ENCODE results near the gene ZNF684. TPM values are rescaled to one million over a fixed set of nuclear protein-coding genes. Genes with fewer than 3 reads are reported as not detected.
"Not testable (repeated sequence)": the region's sequence is repeated elsewhere in the genome, so short reads cannot be mapped to it uniquely, and the experiment has no call there.

Gene ZNF684
- total RNA-seq, 4 donors from 2014 or later, result 2.0 to 7.1 (median 2.9) TPM

DNA sequence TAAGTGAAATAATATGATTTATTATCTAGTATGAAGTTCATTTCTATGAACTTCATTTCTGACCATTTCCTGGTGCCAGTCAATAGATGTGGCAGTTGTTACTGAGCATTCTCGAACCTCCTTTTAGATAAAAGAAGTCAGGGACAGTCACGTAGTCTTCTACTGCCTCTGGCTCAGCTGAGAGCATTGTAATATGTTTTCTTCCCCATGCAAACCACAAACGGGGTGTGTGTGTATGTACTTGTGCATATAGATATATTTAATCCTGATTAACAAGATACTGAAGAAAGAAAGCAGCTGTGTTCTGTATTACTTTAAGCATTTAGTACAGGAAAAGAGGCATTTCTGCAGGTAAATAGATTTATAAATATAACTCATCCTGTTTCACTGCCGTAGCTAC, 21.6 kb downstream of the ZNF684 start:
- no peaks in the 10 kb centered on the region for H3K9me3 ChIP-seq
- H3K36me3 ChIP-seq, result peaks cover 0 to under 1% of the 10 kb centered on the region in 2 donors
- H3K27ac ChIP-seq, result no peak overlapping the region
- TF ChIP-seq, protein P1, sequence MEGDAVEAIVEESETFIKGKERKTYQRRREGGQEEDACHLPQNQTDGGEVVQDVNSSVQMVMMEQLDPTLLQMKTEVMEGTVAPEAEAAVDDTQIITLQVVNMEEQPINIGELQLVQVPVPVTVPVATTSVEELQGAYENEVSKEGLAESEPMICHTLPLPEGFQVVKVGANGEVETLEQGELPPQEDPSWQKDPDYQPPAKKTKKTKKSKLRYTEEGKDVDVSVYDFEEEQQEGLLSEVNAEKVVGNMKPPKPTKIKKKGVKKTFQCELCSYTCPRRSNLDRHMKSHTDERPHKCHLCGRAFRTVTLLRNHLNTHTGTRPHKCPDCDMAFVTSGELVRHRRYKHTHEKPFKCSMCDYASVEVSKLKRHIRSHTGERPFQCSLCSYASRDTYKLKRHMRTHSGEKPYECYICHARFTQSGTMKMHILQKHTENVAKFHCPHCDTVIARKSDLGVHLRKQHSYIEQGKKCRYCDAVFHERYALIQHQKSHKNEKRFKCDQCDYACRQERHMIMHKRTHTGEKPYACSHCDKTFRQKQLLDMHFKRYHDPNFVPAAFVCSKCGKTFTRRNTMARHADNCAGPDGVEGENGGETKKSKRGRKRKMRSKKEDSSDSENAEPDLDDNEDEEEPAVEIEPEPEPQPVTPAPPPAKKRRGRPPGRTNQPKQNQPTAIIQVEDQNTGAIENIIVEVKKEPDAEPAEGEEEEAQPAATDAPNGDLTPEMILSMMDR (IDR thresholded peaks at IDR 0.05 in 4 of 5, conservative IDR thresholded peaks at IDR 0.05 in 1 of 5), result no peak
- no peak for TF ChIP-seq POLR2A (IDR thresholded peaks at IDR 0.05)
- H3K4me3 ChIP-seq, result no peak overlapping the region
- H3K27me3 ChIP-seq, result no peaks in the 10 kb centered on the region
- in situ Hi-C loops (cut with MboI; ENCODE audit: low sequenced_read_pairs in 4 of 4), result no loop called here
- ATAC-seq (no peak), DNase-seq (no peak)
- intact Hi-C loops (cut with DNase I; ENCODE audit: low total_unique reads), result no loop called here
- no peaks in the 10 kb centered on the region for H3K4me1 ChIP-seq

- H3K4me3 ChIP-seq; H3K36me3 ChIP-seq; DNase-seq; H3K27ac ChIP-seq; H3K9me3 ChIP-seq; in situ Hi-C loops (cut with MboI; ENCODE audit: low sequenced_read_pairs in 4 of 4); H3K4me1 ChIP-seq; H3K27me3 ChIP-seq; intact Hi-C loops (cut with DNase I; ENCODE audit: low total_unique reads); ATAC-seq: not testable (repeated sequence)
Measured at GRCh38 chr1:40554807-40555206, 23.4 kb downstream of the ZNF684 start.

DNA sequence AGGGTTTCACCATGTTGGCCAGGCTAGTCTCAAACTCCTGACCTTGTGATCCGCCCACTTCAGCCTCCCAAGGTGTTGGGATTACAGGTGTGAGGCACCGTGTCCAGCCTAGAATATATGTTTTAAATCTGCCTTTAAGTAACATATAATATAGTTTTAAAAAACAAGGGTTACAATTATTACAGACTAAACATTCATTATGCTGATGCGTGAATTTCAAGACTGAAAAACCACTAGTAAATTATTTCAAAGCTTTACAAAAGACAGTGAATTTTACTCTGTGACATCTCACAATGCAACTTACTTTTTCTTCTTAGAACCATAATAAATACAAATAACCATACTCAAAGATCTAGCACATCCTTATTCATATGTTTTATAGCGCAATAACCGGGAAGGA, 24.7 kb downstream of the ZNF684 start:
- ATAC-seq (no peak), DNase-seq (no peak)
- intact Hi-C loops (cut with DNase I; ENCODE audit: low total_unique reads), result no loop called here
- in situ Hi-C loops (cut with MboI; ENCODE audit: low sequenced_read_pairs in 4 of 4), result no loop called here
- no peaks in the 10 kb centered on the region for H3K4me1 ChIP-seq
- no peak overlapping the region for H3K27ac ChIP-seq
- no peak for TF ChIP-seq POLR2A (IDR thresholded peaks at IDR 0.05)
- TF ChIP-seq, protein P1 (IDR thresholded peaks at IDR 0.05 in 4 of 5, conservative IDR thresholded peaks at IDR 0.05 in 1 of 5), result no peak
- no peaks in the 10 kb centered on the region for H3K36me3 ChIP-seq
- H3K27me3 ChIP-seq, result no peaks in the 10 kb centered on the region
- no peaks in the 10 kb centered on the region for H3K9me3 ChIP-seq
- no peak overlapping the region for H3K4me3 ChIP-seq

DNA sequence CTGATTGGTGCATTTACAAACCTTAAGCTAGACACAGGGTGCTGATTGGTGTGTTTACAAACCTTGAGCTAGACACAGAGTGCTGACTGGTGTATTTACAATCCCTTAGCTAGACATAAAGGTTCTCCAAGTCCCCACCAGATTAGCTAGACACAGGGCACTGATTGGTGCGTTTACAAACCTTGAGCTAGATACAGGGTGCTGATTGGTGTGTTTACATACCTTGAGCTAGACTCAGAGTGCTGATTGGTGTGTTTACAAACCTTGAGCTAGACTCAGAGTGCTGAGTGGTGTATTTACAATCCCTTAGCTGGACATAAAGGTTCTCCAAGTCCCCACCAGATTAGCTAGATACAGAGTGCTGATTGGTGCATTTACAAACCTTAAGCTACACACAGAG, 26.8 kb downstream of the ZNF684 start:
- in situ Hi-C loops (cut with MboI; ENCODE audit: low sequenced_read_pairs in 4 of 4); DNase-seq; H3K4me3 ChIP-seq; H3K27ac ChIP-seq; H3K36me3 ChIP-seq; H3K9me3 ChIP-seq; ATAC-seq; H3K4me1 ChIP-seq; H3K27me3 ChIP-seq; intact Hi-C loops (cut with DNase I; ENCODE audit: low total_unique reads): not testable (repeated sequence)

- no peak overlapping the region for H3K27ac ChIP-seq
- no peaks in the 10 kb centered on the region for H3K9me3 ChIP-seq
- ATAC-seq, result no peak
- intact Hi-C loops (cut with DNase I; ENCODE audit: low total_unique reads), result no loop called here
- H3K36me3 ChIP-seq, result no peaks in the 10 kb centered on the region
- DNase-seq, result no peak
- no peak overlapping the region for H3K4me3 ChIP-seq
- no peaks in the 10 kb centered on the region for H3K27me3 ChIP-seq
- no peaks in the 10 kb centered on the region for H3K4me1 ChIP-seq
- in situ Hi-C loops (cut with MboI; ENCODE audit: low sequenced_read_pairs in 4 of 4), result no loop called here
- TF ChIP-seq, protein P1 (IDR thresholded peaks at IDR 0.05 in 4 of 5, conservative IDR thresholded peaks at IDR 0.05 in 1 of 5), result no peak
- TF ChIP-seq POLR2A (IDR thresholded peaks at IDR 0.05), result no peak
Measured at GRCh38 chr1:40562185-40562584, 30.7 kb downstream of the ZNF684 start.

DNA sequence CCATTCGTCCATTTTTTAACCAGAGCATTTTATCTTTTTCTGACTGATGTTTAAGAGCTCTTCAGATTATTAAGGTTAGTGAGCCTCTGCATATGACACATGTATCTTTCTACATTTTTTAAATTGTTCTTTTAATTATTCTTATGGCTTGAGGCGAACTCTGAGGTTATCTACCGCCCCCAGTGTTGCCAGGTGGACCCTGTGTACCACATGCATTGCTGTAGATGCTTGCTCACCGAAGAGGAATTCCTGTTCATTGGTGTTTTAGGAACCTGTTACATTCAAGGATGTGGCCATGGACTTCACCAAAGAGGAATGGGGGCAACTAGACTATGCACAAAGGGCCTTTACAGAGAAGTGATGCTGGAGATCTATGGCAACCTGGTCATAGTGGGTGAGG, 31.8 kb downstream of the ZNF684 start:
- Histone ChIP-seq H3K27me3 (no peaks in the 10 kb centered on the region), H3K36me3 (no peaks in the 10 kb centered on the region), H3K4me3 (no peak overlapping the region), H3K4me1 (no peaks in the 10 kb centered on the region), H3K27ac (no peak overlapping the region), H3K9me3 (no peaks in the 10 kb centered on the region)
- intact Hi-C loops (cut with DNase I; ENCODE audit: low total_unique reads) (no loop called here), in situ Hi-C loops (cut with MboI; ENCODE audit: low sequenced_read_pairs in 4 of 4) (no loop called here)
- no peak for ATAC-seq
- DNase-seq, result no peak
- TF ChIP-seq, protein P1 (IDR thresholded peaks at IDR 0.05 in 4 of 5, conservative IDR thresholded peaks at IDR 0.05 in 1 of 5), result no peak
- no peak for TF ChIP-seq POLR2A (IDR thresholded peaks at IDR 0.05)

Data from gastrocnemius medialis (tissue), 4 donors.